B cell (primary cell): ENCODE results near the gene DHRS7B.

Source experiments
- CTCF ChIP-seq: fragments of 200-600 bp; IDR thresholded peaks from one replicate; pipeline ENCODE4 v1.8.0; 2022; ENCODE audit warnings: antibody characterized with exemption, mild to moderate bottlenecking
- EZH2 ChIP-seq: IDR thresholded peaks from 2 replicates; pipeline ENCODE4 v1.6.1; 2012; ENCODE audit warnings: borderline replicate concordance, low read depth, mild to moderate bottlenecking, moderate library complexity, low read length; ENCODE audit not compliant: insufficient read depth, poor library complexity, severe bottlenecking

GRCh38 chr17:21198411-21198810 lies 71.6 kb downstream of the DHRS7B start:
- no peak for TF ChIP-seq CTCF
- no peak for TF ChIP-seq EZH2
